ENCODE measurements around the gene MTMR2. TPM values are rescaled to one million over a fixed set of nuclear protein-coding genes. Genes with fewer than 3 reads are reported as not detected.

Gene MTMR2
- total RNA-seq (2014; rRNA removed; shearing (Covaris generic)) = 18.1 and 21.8 TPM in 2 replicates

GRCh38 chr11:95923728-95924413, at the start of gene MTMR2:
MTMR2 (minus strand) TSS chr11:95924107; CDS start chr11:95923954, 153 bp downstream.
- DNase-seq (ENCODE audit: low spot score) = peak; percentile 38

DNA sequence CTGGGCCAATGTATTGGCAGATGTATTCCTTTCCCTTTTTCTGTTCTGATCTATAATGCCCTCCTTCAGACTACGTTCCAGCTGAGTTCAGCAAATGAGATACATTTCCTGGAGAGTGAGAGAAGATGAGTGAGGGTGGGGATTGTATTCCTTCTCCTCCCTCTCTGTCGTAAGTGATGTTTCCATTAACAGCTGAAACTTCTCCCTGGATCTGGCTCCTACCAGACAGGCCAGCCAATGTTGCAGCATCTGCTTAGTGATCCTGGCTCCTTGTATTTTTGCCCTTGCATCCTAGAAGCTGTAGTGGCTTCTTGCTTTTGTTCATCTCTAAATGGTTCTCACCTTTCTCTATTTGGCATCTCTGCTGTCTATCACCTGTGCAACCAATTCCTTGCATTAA, 48.2 kb upstream of the MTMR2 start:
- no peak for DNase-seq (ENCODE audit: low spot score)

GRCh38 chr11:95968585-95968984, 44.7 kb upstream of the MTMR2 start:
- no peak for DNase-seq (ENCODE audit: low spot score)

DNA sequence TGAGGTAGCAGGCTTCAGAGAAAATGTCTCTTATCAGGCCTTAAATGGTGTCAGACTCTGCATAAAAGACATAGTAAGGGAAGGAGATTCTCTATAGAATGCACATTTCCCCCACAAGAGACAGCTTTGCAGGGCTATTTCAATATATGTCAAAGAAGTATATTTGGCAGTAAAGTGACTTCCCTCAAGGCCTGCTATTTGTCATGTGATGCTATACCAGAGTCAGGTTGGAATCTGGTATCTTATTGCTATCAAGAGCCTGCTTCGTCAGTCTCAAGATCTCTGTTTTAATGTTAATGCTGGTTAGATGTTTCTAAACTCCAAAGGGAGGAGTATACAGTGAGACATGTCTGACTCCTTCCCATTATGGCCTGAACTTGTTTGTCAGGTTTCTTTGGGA, 40.4 kb upstream of the MTMR2 start:
- DNase-seq (ENCODE audit: low spot score) = no peak

- DNase-seq (ENCODE audit: low spot score) = no peak
These were observed 37.9 kb upstream of the MTMR2 start for GRCh38 chr11:95961758-95962157.

GRCh38 chr11:95950905-95951304, 27.0 kb upstream of the MTMR2 start:
- no peak for DNase-seq (ENCODE audit: low spot score)

DNA sequence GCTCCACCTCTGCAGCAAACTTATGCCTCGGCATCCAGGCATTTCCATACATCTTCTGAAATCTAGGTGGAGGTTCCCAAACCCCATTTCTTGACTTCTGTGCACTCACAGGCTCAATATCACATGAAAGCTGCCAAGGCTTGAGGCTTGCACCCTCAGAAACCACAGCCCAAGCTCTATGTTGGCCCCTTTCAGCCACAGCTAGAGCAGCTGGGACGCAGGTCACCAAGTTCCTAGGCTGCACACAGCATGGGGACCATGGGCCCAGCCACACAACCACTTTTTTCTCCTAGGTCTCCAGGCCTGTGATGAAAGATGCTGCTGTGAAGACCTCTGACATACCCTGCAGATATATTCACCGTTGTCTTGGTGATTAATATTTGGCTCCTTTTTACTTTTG, 24.7 kb upstream of the MTMR2 start:
- no peak for DNase-seq (ENCODE audit: low spot score)

DNA sequence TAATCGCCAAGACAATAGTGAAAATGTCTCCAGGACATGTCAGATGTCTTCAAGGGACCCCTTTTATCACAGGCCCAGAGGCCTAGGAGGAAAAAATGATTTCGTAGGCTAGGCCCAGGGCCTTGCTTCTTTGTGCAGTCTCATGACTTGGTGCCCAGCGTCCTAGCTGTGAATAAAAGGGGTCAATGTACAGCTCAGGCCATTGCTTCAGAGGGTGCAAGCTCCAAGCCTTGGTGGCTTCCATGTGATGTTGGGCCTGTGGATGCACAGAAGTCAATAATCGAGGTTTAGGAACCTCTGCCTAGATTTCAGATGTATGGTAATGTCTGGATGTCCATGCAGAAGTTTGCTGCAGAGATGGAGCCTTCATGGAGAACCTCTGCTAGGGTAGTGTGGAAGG, 20.7 kb upstream of the MTMR2 start:
- DNase-seq (ENCODE audit: low spot score) = no peak

- no peak for DNase-seq (ENCODE audit: low spot score)
These were observed 19.6 kb upstream of the MTMR2 start for GRCh38 chr11:95943546-95943945.

DNA sequence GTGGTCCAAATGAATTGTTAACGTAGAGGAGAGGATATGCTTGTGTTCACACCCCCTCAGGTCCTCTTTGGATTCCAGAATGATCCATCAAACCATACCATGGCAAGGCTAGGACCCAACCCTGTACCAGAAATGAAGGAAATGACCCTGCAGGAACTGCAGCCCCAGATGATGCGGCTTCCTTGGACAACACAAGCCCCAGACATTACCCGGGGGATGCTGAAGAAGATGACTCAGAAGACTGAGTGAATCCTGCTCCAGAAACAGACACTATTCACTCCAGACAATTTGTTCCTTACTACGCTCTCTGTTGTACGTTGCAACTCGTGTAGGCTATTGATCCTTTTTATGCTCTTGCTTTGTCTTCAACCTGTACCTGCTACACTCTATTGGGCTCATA, 15.2 kb upstream of the MTMR2 start:
- no peak for DNase-seq (ENCODE audit: low spot score)

DNA sequence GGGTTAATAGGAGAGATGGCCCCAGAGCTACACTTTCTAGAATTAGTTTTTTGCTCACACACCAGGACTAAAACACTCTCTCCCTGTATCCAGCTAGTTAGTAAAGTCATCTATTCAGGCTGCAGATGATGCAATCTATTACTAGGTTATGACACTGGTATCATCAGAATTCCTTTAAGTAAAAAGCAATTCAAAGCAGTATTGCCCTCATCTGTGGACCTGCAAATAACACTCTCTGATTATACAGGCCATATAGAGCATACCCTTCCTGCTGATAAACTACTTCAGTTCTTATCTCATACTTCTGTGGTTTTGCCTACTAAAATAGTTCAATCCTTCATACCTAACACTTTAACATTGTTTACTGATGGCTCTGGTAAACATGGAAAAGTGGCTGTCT, 13.5 kb upstream of the MTMR2 start:
- no peak for DNase-seq (ENCODE audit: low spot score)

DNA sequence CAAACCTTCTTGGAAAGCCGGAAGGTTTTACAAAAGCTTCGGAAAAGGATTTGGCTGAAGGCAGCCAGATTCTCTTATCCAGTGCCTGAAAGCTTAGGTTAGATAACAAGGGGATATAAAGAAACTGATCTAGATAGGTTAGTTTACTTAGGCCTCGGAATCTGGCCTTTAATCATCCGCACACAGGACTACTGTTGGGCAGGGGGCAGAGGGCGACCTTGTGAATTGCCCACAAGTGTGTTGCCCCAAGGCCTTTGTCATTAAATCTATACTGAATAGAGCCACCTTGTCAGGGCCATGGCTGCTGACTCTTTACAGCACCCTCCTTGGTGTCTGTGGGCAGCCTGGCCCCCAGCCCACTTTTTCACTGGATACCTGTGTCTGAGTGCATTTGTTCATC, 9.7 kb upstream of the MTMR2 start:
- DNase-seq (ENCODE audit: low spot score) = no peak

DNA sequence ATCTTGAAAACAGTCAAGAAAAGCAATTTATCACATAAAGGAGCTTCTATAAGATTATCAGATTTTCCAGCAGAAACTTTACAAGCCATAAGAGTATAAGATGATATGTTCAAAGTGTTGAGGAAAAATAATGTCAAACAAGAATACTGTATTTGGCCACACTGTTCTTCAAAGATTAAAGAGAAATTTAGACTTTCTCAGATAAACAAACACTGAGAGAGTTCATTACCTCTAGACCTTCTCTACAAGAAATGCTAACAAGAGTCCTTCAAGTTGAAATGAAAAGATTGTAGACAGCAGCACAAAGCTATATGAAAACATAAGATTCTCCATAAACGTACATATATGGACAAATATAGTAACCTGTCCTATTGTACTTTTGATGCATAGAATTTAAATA, 8.0 kb upstream of the MTMR2 start:
- DNase-seq (ENCODE audit: low spot score) = no peak

DNA sequence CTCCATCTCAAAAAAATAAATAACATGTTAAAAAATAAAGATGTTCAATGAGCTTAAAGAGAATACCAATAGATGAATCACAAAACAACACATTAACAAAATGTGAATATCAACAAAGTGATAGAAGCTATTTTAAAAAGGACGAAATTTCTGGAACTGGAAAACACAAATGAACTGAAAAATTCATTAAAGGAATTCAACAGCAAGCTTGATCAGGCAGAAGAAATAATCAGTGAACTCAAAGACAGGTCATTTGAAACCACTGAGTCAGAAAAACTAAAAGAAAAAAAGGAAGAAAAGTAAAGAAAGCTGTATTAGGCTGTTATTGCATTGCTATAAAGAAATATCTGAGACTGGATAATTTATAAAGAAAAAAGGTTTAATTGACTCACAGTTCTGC, 7.0 kb upstream of the MTMR2 start:
- no peak for DNase-seq (ENCODE audit: low spot score)

- DNase-seq (ENCODE audit: low spot score) = no peak
These were observed 2.8 kb upstream of the MTMR2 start for GRCh38 chr11:95926726-95927125.

DNA sequence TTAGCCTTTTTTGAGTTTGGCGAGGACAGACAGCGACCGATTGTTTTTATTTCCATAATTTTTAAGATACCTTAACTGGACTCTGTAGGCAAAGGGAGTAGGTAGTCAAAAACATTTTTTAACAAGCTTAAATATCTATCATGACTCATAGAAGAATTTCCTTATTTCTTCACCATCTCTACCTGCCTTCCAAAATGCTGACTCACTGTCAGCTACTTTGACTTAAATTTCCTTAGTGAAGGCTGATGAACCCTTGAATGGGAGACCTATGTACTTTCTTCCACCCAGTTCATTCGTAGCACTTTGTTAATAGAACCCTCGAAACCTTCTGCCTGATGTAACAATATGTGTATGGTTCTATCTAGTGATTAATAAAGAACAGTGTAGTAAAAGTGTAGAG, 1.1 kb upstream of the MTMR2 start:
- DNase-seq (ENCODE audit: low spot score) = peak; percentile 31

DNA sequence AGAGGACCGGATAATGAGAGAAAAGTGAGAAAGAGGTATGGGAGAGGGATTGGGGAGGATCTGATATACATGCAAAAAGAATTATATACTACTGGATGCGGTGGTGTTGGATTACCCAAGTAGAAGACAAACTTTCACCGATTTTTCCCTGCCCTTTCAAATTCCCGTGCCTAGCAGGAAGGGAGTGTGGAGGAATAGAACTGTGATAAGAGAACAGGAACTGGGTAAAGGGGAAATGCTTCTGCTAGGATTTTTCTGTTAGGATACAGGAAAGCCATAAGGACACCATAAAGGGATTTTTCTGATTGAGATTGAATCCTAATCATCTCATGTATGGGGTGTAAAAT, 480 bp upstream of the MTMR2 start:
- peak; percentile 6 for DNase-seq (ENCODE audit: low spot score)

DNA sequence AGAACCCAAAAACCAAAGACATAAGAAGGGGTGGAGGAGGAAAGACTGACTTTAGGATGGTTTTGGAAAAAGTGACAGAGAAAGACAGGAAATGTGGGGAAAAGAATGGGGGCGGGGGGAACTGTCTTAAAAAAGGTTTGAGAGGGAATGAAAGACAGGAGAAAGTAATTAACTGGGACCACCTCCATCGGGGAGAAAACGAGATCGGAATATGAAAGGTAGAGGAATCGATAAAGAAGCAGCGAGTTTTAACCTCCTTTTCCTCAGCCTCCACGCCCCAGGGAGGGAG, 524 bp downstream of the MTMR2 start:
- no peak for DNase-seq (ENCODE audit: low spot score)

DNA sequence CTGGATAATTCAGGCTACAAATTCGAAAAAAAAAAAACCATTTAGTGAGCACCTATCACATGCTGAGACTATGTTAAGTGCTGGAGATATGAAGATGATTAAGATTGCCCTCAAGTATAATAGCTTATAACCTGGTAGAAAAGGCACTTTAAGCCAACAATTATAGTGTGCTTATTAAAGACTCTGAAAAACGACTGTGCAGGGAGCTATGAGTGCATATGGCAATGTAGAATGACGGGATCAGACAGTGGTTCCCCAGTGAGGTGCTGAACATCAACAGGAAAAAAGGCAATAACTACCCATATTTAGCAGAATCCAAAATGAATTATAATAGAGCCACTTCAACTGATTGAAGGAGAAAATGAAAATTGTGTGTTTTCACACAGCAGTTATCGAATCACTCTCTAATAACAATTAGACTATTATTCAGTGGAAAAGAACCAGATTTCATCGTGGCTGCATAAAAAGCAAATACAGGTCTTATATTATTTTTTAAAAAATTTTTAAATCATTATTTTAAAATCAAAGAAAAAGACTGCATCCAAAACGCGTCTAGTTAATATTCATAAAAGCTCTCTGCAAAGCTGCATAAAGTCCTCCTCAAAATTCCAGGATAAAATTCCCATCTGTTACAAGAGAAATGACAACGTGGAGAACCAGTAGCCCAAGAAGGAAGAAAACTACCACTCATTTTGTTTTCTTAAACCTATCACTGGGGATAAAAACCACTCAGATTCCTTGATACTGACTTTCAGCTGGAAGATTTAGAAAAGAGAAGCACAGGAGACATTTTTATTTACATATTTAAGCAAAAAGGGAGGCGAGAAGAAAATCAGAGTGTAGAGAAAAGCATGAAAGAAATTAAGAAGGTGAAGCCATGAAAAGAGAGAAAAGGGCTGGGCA, 1.1 kb downstream of the MTMR2 start:
- DNase-seq (ENCODE audit: low spot score) = no peak

DNA sequence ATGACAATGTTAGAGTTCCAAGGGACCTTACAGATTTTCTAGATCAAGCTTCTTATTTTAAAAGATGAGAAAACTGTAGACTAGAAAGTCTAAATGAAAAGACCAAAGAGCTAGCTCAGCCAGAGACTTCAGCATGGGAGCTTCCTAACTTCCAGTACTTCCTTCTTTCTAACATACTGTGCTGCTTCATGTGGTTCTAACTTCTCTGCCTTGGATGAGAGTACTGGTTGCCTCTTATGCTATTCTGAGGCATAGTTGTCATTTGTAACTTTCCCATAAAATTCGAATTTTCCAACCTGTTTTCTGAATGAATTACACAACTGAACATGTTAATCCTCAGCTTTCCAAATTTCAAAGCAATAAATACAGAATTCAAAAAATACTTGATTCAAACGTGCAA, 1.8 kb downstream of the MTMR2 start:
- no peak for DNase-seq (ENCODE audit: low spot score)

DNA sequence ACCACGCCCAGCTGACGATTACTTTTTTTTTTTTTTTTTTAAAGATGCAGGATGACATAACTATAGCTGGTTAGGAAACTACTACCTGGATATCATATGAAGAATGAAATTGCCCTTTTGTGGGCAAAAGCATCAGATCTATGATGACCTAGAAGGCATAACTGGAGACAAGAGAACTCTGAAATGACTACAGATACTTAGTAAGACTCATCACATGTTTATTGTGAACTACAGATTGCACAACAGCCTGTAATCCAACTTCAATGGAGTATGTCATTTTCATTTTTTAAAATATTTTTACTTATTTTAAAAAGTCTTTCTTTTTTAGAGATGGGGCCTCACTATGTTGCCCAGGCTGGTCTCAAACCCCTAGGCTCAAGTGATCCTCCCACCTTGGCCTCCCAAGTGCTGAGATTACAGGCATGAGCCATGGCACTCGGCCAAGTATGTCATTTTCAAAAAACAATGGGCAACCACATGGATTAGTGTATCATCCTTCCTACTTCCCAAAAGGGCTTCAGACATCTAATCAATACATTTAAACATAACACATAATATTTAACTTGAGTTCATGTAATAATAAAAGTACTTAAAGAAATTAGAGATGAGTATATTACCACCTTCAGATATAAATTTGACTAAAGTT, 3.3 kb downstream of the MTMR2 start:
- no peak for DNase-seq (ENCODE audit: low spot score)

DNA sequence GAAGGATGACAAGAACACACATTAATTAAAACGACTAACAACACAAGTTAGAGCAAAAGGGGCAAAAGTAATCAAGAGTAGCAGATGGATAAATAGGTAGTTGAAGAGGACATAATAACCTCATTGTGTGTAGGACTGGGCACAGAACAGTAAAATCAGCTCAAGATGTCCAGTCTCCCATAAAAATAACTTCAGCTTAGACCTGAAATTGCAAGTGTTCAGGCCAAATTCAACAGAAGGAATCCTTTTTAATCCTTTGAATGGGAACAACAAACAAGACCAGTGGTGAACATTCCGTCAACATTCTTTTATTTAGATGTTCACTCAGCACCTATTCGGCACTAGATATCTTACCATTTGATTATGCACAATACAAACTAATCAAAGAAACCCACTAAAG, 4.4 kb downstream of the MTMR2 start:
- no peak for DNase-seq (ENCODE audit: low spot score)

DNA sequence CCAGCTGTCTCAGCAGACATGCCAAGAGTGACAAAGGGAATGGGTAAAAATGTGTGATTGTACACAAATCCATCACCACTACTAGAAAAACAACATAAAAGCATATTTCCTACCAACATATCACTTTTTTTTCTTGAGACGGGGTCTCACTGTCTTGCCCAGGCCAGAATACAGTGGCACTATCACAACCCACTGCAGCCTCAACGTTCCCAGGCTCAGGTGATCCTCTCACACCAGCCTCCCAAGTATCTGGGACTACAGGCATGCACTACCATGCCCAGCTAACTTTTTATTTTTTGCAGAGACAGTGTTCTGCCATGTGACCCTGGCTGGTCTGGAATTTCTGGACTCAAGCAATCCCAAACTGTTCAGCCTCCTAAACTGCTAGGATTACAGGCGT, 5.2 kb downstream of the MTMR2 start:
- DNase-seq (ENCODE audit: low spot score) = no peak
